NCI-H2227 (cell line): ENCODE data around the gene PIGN.

Experiments used
- DNase-seq: peaks from one replicate; lab custom pipeline; 2025; ENCODE audit not compliant: unreplicated experiment; lab: John Stamatoyannopoulos, UW

The PIGN gene

GRCh38 chr18:62109676-62110075 is 77.2 kb downstream of the PIGN start:
- no peak for DNase-seq

- no peak for DNase-seq
These were observed 79.0 kb downstream of the PIGN start for GRCh38 chr18:62107881-62108280.

GRCh38 chr18:62106271-62106670 is 80.6 kb downstream of the PIGN start:
- DNase-seq, result no peak

- DNase-seq, result no peak
These were observed 81.5 kb downstream of the PIGN start for GRCh38 chr18:62105376-62105775.

- DNase-seq, result no peak
These were observed 84.6 kb downstream of the PIGN start for GRCh38 chr18:62102221-62102620.

- no peak for DNase-seq
These were observed 85.5 kb downstream of the PIGN start for GRCh38 chr18:62101321-62101721.

GRCh38 chr18:62098960-62099359 is 87.9 kb downstream of the PIGN start:
- DNase-seq, result no peak

- DNase-seq, result no peak
These were observed 89.2 kb downstream of the PIGN start for GRCh38 chr18:62097698-62098097.

- DNase-seq, result no peak
These were observed 95.3 kb downstream of the PIGN start for GRCh38 chr18:62091487-62092120.

- DNase-seq, result no peak
These were observed 97.7 kb downstream of the PIGN start for GRCh38 chr18:62089174-62089573.

- no peak for DNase-seq
These were observed 98.7 kb downstream of the PIGN start for GRCh38 chr18:62088156-62088555.

GRCh38 chr18:62085756-62086155 is 101.1 kb downstream of the PIGN start:
- no peak for DNase-seq

- no peak for DNase-seq
These were observed 105.0 kb downstream of the PIGN start for GRCh38 chr18:62081761-62082294.

GRCh38 chr18:62081248-62081647 is 105.6 kb downstream of the PIGN start:
- DNase-seq, result no peak

GRCh38 chr18:62080172-62080900 is 106.5 kb downstream of the PIGN start:
- DNase-seq, result no peak

- DNase-seq, result no peak
These were observed 113.2 kb downstream of the PIGN start for GRCh38 chr18:62073461-62074281.

- no peak for DNase-seq
These were observed 114.5 kb downstream of the PIGN start for GRCh38 chr18:62072370-62072769.

GRCh38 chr18:62071071-62071470 is 115.8 kb downstream of the PIGN start:
- no peak for DNase-seq

- no peak for DNase-seq
These were observed 116.6 kb downstream of the PIGN start for GRCh38 chr18:62070302-62070701.

- DNase-seq, result no peak
These were observed 117.3 kb downstream of the PIGN start for GRCh38 chr18:62069556-62069955.

GRCh38 chr18:62066102-62066818 is 120.6 kb downstream of the PIGN start:
- no peak for DNase-seq
